HL-60 (cell line): ENCODE data around the gene CCL4.
"Not testable (repeated sequence)": the region's sequence is repeated elsewhere in the genome, so short reads cannot be mapped to it uniquely, and the experiment has no call there.

Experiments
- DNase-seq, 2 experiments: peaks; one replicate each; pipeline ENCODE4 v3.0.0-alpha.2; 2010 to 2020; ENCODE audit warnings: low read depth in 1 of 2, low spot score in 1 of 2
- H3K27ac ChIP-seq: fragments of 250-450 bp; sonication (Bioruptor Pico); replicated peaks from 2 replicates; pipeline ENCODE4 v1.5.1; 2020; ENCODE audit warnings: mild to moderate bottlenecking, moderate library complexity
- H3K27me3 ChIP-seq: fragments of 250-450 bp; sonication (Bioruptor Pico); 2 replicates; pipeline ENCODE4 v1.5.1; 2021; ENCODE audit warnings: mild to moderate bottlenecking, moderate library complexity; ENCODE audit not compliant: insufficient read depth, poor library complexity, severe bottlenecking
- H3K4me3 ChIP-seq: replicated peaks from 2 replicates; pipeline ENCODE4 v1.5.1; 2011; ENCODE audit warnings: mild to moderate bottlenecking, control low read depth, low read length; ENCODE audit not compliant: insufficient read depth
- CTCF ChIP-seq: IDR thresholded peaks from one replicate; pipeline ENCODE4 v1.5.1; 2011; ENCODE audit warnings: low read length, control low read depth, inconsistent platforms; ENCODE audit not compliant: insufficient read depth
- GABPA ChIP-seq: IDR thresholded peaks from 2 replicates; pipeline ENCODE4 v1.6.1; 2012; ENCODE audit warnings: low read depth
- POLR2AphosphoS5 ChIP-seq: IDR thresholded peaks from 2 replicates; pipeline ENCODE4 v1.6.1; 2012; ENCODE audit warnings: low read depth
- SPI1 ChIP-seq: IDR thresholded peaks from 2 replicates; pipeline ENCODE4 v1.6.1; 2012; ENCODE audit warnings: low read depth, mild to moderate bottlenecking, borderline replicate concordance
- TF ChIP-seq, protein P1 (sequence below): IDR thresholded peaks from 2 replicates; pipeline ENCODE4 v1.6.1; 2012; ENCODE audit warnings: low read depth; ENCODE audit not compliant: insufficient replicate concordance

CCL4 gene

DNA sequence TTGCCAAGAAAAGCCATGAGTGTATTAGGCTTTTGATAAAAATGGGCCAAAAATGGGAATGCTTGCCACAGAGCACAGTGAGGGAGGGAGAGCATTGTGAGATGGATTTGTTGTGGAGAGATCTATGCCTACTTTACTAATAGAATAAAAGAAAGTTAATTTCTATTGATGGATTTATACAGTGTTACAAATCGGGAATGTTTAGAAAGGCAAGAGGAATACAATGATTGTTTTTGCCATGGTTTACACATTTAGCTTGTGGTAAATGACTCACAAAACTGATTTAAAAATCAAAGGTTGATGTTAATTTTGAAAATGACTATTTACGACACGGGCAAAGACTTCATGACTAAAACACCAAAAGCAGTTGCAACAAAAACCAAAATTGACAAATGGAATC is 16.6 kb downstream of the CCL4 start:
- no peak for DNase-seq
- Histone ChIP-seq H3K27me3 (no peaks in the 10 kb centered on the region), H3K27ac (no peak overlapping the region), H3K4me3 (no peak overlapping the region)
- TF ChIP-seq POLR2AphosphoS5 (no peak), GABPA (no peak), SPI1 (no peak), CTCF (no peak)
- TF ChIP-seq, protein P1, sequence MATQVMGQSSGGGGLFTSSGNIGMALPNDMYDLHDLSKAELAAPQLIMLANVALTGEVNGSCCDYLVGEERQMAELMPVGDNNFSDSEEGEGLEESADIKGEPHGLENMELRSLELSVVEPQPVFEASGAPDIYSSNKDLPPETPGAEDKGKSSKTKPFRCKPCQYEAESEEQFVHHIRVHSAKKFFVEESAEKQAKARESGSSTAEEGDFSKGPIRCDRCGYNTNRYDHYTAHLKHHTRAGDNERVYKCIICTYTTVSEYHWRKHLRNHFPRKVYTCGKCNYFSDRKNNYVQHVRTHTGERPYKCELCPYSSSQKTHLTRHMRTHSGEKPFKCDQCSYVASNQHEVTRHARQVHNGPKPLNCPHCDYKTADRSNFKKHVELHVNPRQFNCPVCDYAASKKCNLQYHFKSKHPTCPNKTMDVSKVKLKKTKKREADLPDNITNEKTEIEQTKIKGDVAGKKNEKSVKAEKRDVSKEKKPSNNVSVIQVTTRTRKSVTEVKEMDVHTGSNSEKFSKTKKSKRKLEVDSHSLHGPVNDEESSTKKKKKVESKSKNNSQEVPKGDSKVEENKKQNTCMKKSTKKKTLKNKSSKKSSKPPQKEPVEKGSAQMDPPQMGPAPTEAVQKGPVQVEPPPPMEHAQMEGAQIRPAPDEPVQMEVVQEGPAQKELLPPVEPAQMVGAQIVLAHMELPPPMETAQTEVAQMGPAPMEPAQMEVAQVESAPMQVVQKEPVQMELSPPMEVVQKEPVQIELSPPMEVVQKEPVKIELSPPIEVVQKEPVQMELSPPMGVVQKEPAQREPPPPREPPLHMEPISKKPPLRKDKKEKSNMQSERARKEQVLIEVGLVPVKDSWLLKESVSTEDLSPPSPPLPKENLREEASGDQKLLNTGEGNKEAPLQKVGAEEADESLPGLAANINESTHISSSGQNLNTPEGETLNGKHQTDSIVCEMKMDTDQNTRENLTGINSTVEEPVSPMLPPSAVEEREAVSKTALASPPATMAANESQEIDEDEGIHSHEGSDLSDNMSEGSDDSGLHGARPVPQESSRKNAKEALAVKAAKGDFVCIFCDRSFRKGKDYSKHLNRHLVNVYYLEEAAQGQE, result no peak

DNA sequence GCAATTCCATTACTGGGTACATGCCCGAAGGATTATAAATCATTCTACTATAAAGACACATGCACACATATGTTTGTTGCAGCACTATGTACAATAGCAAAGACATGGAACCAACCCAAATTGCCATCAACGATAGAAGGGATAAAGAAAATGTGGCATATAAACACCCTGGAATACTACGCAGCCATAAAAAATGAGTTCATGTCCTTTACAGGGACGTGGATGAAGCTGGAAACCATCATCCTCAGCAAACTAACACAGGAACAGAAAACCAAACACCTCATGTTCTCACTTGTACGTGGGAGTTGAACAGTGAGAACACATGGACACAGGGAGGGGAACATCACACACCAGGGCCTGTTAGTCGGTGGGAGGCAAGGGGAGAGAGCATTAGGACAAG is 17.5 kb downstream of the CCL4 start:
- H3K4me3 ChIP-seq, DNase-seq, H3K27ac ChIP-seq, H3K27me3 ChIP-seq: not testable (repeated sequence)

GRCh38 chr17:36123431-36123830 is 19.8 kb downstream of the CCL4 start:
- Histone ChIP-seq H3K4me3 (no peak overlapping the region), H3K27ac (no peak overlapping the region), H3K27me3 (no peaks in the 10 kb centered on the region)
- no peak for DNase-seq
- TF ChIP-seq GABPA (no peak), CTCF (no peak), SPI1 (no peak), POLR2AphosphoS5 (no peak)
- TF ChIP-seq, protein P1, result no peak

DNA sequence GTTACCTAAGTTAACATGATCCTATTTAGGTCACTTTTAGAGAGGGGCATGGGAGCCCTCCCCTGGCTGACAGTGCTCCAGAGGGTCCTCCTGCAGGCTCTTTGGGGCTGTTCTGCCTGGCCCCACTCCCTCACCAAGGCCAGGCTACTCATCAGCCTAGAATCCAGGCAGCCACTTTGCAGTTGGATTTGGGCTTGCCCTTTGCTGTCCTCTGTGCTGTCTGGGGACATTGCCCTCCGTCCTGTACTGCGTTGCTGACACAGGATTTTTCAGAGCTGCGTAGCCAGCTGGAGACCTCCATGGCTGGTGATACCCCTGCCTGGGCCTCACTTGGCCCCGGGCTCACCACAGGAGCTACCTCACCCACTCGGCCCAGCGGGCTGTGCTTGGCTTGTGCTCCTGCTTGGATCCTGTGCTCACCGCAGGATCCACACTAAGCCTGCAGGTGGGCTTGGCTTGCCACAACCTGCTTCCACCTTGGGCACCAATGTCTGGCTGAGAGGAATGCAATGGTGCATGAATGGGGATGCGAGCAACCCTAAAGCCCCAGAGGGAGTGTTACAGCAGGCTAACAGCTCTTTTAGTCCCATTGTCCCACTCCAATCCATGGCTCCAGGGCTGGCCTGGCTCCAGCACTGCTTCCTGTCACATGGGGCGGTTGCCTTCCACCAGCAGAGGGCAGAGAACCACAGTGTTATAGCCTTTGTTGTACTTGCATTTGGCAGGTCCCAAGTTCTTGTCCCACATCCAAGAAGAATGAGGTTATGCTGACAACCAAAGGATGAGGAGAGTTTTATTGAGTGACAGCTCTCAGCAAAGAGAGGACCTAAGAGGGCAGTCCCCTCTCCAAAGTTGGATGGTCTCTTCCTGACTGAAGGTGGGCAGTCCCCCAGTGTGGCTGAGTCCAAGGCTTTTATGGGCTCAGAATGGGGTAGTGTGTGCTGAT is 21.5 kb downstream of the CCL4 start:
- TF ChIP-seq, protein P1, result no peak
- no peak for TF ChIP-seq SPI1
- no peak for TF ChIP-seq POLR2AphosphoS5
- TF ChIP-seq GABPA, result no peak
- no peak for TF ChIP-seq CTCF
- no peak overlapping the region for H3K27ac ChIP-seq
- DNase-seq, result no peak
- no peaks in the 10 kb centered on the region for H3K27me3 ChIP-seq
- H3K4me3 ChIP-seq, result no peak overlapping the region
